ENCODE results near the gene RAB27B. TPM values are rescaled to one million over a fixed set of nuclear protein-coding genes. Genes with fewer than 3 reads are reported as not detected.

The RAB27B gene
- total RNA-seq, 1 donor from 2014 or later, result 0.16 TPM

DNA sequence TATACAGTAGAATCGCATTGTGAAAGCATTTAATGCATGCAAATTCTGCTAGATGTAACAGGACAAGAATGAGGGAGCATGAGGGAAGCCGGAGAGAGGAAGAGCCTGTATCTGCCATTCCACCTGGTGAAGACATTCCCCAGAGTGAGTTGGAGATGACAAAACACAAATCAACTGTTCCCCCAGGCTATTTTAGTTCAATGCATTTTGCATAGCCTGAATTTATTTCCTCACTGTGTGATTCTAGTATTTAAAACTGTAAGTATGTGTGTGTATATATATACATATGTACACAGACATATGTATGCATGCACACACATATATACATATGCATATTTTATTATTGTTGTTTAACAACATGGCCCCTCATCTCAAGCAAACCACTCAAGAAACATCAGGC is 76.3 kb downstream of the RAB27B start:
- Histone ChIP-seq H3K9me3 (replicated peaks) (no peaks in the 10 kb centered on the region), H3K4me1 (no peaks in the 10 kb centered on the region), H3K36me3 (no peaks in the 10 kb centered on the region), H3K4me3 (no peak overlapping the region), H3K27ac (replicated peaks) (no peak overlapping the region), H3K27me3 (ENCODE audit: low read depth) (no peaks in the 10 kb centered on the region)
- DNase-seq, result no peak
- intact Hi-C loops (cut with micrococcal nuclease), result no loop called here
- no peak for TF ChIP-seq CTCF (IDR thresholded peaks at IDR 0.05; ENCODE audit: borderline replicate concordance)

DNA sequence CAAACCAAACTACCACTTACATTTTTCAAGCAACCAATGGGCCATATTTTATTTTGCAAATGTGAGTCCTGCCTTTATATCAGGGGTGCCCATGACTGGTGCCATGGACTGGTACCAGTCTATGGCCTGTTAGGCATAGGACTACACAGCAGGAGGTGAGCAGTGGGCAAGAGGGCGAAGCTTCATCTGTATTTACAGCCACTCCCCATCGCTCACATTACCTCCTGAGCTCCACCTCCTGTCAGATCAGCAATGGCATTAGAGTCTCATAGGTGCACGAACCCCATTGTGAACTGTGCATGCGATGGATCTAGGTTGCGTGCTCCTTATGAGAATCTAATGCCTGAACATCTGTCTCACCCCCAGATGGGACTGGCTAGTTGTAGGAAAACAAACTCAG is 77.4 kb downstream of the RAB27B start:
- Histone ChIP-seq H3K27me3 (ENCODE audit: low read depth) (no peaks in the 10 kb centered on the region), H3K36me3 (no peaks in the 10 kb centered on the region), H3K4me1 (no peaks in the 10 kb centered on the region), H3K4me3 (no peak overlapping the region), H3K27ac (replicated peaks) (no peak overlapping the region), H3K9me3 (replicated peaks) (no peaks in the 10 kb centered on the region)
- no peak for TF ChIP-seq CTCF (IDR thresholded peaks at IDR 0.05; ENCODE audit: borderline replicate concordance)
- no peak for DNase-seq
- intact Hi-C loops (cut with micrococcal nuclease), result no loop called here

DNA sequence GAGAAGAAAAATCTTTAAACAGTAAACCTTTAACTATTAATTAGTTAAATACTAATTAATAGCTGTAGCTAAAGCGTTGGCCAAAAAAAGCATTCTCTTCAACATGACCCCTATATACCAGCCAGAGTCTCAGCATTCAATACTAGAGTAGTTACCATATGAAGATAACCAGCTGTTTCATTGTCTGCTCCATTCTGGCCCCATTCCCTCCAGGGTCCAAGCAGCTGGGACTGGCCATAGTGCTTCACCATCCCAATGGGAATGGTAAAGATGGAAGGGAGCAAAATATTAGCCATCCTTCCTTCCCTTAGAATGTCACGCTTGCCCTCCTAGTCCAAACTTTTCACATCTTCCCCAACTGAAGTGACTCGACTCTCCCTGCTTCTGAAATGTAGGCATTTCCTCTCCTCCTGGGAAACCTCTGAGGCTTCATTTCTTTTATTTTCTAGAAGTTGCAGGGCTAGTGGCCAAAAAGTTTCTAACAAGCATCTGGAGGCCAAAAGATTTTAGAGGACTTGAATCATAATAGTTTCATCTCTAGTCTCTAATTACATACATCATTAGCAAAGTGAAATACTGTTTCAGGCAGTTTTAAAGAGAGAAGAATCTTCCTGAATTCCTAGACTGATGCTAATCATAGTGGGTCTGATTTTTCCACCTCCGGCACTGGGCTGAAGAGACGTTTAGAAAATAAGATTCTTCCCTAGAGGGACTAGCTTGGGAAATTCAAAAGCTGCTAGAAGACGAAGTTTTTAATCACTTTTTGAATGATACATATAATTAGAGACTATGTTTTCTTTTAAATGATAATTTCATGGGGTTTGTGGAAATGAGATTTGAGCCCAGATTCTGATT is 78.3 kb downstream of the RAB27B start:
- no peaks in the 10 kb centered on the region for H3K27me3 ChIP-seq (ENCODE audit: low read depth)
- no peak for DNase-seq
- no peak overlapping the region for H3K4me3 ChIP-seq
- H3K4me1 ChIP-seq, result no peaks in the 10 kb centered on the region
- no peaks in the 10 kb centered on the region for H3K9me3 ChIP-seq (replicated peaks)
- intact Hi-C loops (cut with micrococcal nuclease), result no loop called here
- H3K36me3 ChIP-seq, result no peaks in the 10 kb centered on the region
- no peak overlapping the region for H3K27ac ChIP-seq (replicated peaks)
- TF ChIP-seq CTCF (IDR thresholded peaks at IDR 0.05; ENCODE audit: borderline replicate concordance), result no peak

DNA sequence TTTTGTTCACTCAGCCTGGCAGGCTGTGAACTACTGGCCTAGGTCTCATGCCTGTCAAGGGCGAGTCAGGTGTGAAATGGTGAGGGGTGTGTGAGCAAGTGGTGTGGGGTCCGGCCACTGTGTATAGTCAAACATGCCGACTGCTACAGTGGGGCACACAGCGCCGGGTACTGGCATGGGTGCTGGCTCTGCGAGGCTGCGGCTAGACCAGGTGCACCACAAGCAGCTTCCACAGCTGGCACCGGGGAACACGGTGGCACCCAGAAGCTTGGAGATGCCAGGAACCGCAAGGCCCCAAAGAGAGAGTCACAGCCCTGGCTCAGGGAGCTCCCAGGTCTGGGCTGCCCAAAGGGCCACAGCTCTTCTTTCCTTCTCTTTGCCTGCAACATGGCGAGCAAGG is 81.3 kb downstream of the RAB27B start:
- H3K27me3 ChIP-seq (ENCODE audit: low read depth), result no peaks in the 10 kb centered on the region

DNA sequence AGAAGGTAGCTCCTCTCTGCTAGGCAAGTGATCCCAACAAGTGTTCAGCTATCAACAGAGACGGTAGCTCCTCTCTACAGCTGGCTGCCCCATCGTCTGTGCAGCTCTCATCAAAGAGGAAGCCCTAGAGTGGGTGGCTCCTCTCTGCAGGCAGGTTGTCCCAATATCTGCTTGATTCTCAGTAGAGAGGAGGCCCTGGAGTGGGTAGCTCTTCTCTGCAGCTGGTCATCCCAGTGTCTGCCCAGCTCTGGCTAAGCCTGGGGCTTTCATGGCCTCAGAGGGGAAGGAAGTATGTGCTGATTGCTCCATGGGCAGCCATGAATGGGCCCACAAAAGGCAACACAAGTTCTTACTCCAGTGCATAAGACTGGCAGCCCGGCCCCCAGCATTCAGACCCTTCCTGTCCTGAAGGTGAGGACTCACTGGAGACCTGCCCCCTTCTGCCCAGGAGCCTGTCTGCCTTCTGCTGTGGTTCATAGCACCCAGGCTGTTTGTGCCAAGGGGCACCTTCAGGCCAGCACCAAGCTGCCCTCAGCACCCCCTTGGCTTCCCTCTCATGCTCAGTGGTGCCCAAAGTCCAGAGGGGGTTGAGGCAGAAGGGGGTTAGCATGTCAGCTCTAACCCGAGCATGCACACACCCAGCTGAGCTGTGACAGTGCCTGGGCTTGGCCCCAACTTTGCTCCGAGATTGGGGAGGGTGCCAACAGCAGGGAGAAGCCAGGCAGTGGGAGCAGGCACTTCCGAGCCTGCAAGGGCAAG is 82.1 kb downstream of the RAB27B start:
- H3K27ac ChIP-seq (replicated peaks), result no peak overlapping the region
- H3K27me3 ChIP-seq (ENCODE audit: low read depth), result no peaks in the 10 kb centered on the region
- H3K4me1 ChIP-seq, result no peaks in the 10 kb centered on the region
- intact Hi-C loops (cut with micrococcal nuclease), result no loop called here
- no peaks in the 10 kb centered on the region for H3K36me3 ChIP-seq
- H3K4me3 ChIP-seq, result no peak overlapping the region
- no peak for TF ChIP-seq CTCF (IDR thresholded peaks at IDR 0.05; ENCODE audit: borderline replicate concordance)
- no peaks in the 10 kb centered on the region for H3K9me3 ChIP-seq (replicated peaks)
- no peak for DNase-seq

More for the DNA sequence above, 81.3 kb downstream of the RAB27B start:
- Histone ChIP-seq H3K36me3 (no peaks in the 10 kb centered on the region), H3K4me1 (no peaks in the 10 kb centered on the region), H3K4me3 (no peak overlapping the region), H3K27ac (replicated peaks) (no peak overlapping the region), H3K9me3 (replicated peaks) (no peaks in the 10 kb centered on the region)
- intact Hi-C loops (cut with micrococcal nuclease), result no loop called here
- TF ChIP-seq CTCF (IDR thresholded peaks at IDR 0.05; ENCODE audit: borderline replicate concordance), result no peak
- no peak for DNase-seq
